GM23338 (cell line): ENCODE data around the gene SLC25A25. TPM values are rescaled to one million over a fixed set of nuclear protein-coding genes. Genes with fewer than 3 reads are reported as not detected.

Experiments used
- ATAC-seq: fragments of 200-7000 bp; cut with Tn5 transposase; 3 replicates; pipeline ENCODE4 v1.9.1; 2020
- DNase-seq: peaks from one replicate; pipeline ENCODE4 v3.0.0-alpha.2; 2015; ENCODE audit warnings: low spot score
- H2AFZ ChIP-seq: fragments of 200-600 bp; sonication (generic); 2 replicates; pipeline ENCODE4 v1.8.0; 2016; ENCODE audit warnings: antibody characterized with exemption, mild to moderate bottlenecking, moderate library complexity
- H3F3A ChIP-seq: fragments of 200-600 bp; sonication (generic); replicated peaks from 2 replicates; pipeline ENCODE4 v1.8.0; 2017; ENCODE audit warnings: antibody characterized with exemption, mixed run types, low read depth
- H3K27ac ChIP-seq: fragments of 200-600 bp; sonication (generic); 2 replicates; pipeline ENCODE4 v1.6.1; 2016; ENCODE audit warnings: low read depth
- H3K27me3 ChIP-seq: fragments of 200-600 bp; sonication (generic); 2 replicates; pipeline ENCODE4 v1.8.0; 2016; ENCODE audit warnings: mild to moderate bottlenecking, mixed run types, moderate library complexity; ENCODE audit not compliant: insufficient read depth
- H3K36me3 ChIP-seq: fragments of 200-600 bp; sonication (generic); 2 replicates; pipeline ENCODE4 v1.8.0; 2016; ENCODE audit warnings: mild to moderate bottlenecking; ENCODE audit not compliant: insufficient read depth
- H3K4me1 ChIP-seq: fragments of 200-600 bp; sonication (generic); 2 replicates; pipeline ENCODE4 v1.8.0; 2016; ENCODE audit warnings: mild to moderate bottlenecking, moderate library complexity; ENCODE audit not compliant: insufficient read depth
- H3K4me2 ChIP-seq: fragments of 200-600 bp; sonication (generic); 2 replicates; pipeline ENCODE4 v1.7.1; 2017; ENCODE audit warnings: mixed run types
- H3K4me3 ChIP-seq: fragments of 200-600 bp; sonication (generic); 2 replicates; pipeline ENCODE4 v1.6.1; 2016; ENCODE audit warnings: mixed run types
- H3K79me2 ChIP-seq: fragments of 200-600 bp; sonication (generic); replicated peaks from 2 replicates; pipeline ENCODE4 v1.8.0; 2017; ENCODE audit warnings: mild to moderate bottlenecking; ENCODE audit not compliant: insufficient read depth
- H3K9me2 ChIP-seq: fragments of 200-600 bp; sonication (generic); 2 replicates; pipeline ENCODE4 v1.8.0; 2017; ENCODE audit not compliant: insufficient read depth
- H4K20me1 ChIP-seq: fragments of 200-600 bp; sonication (generic); replicated peaks from 2 replicates; pipeline ENCODE4 v1.8.0; 2017; ENCODE audit warnings: mild to moderate bottlenecking; ENCODE audit not compliant: insufficient read depth
- H3K27ac Mint-ChIP-seq: 2 replicates; pipeline ENCODE4 v1.8.0; 2020; ENCODE audit warnings: inconsistent platforms, mild to moderate bottlenecking, moderate library complexity, mixed read lengths
- H3K27me3 Mint-ChIP-seq: 3 replicates; pipeline ENCODE4 v1.8.0; 2022; ENCODE audit warnings: low read depth, mild to moderate bottlenecking, moderate library complexity, mixed read lengths, inconsistent platforms; ENCODE audit not compliant: insufficient read depth, poor library complexity
- H3K36me3 Mint-ChIP-seq: 3 replicates; pipeline ENCODE4 v1.8.0; 2021; ENCODE audit warnings: low read depth, mild to moderate bottlenecking, inconsistent platforms, moderate library complexity, mixed read lengths
- H3K4me1 Mint-ChIP-seq: 3 replicates; pipeline ENCODE4 v1.8.0; 2020; ENCODE audit warnings: mild to moderate bottlenecking, inconsistent platforms, mixed read lengths
- H3K4me3 Mint-ChIP-seq: 3 replicates; pipeline ENCODE4 v1.8.0; 2021; ENCODE audit warnings: moderate library complexity, mild to moderate bottlenecking, inconsistent platforms, mixed read lengths
- H3K9me3 Mint-ChIP-seq: 3 replicates; pipeline ENCODE4 v1.8.0; 2020; ENCODE audit warnings: moderate library complexity, mild to moderate bottlenecking, inconsistent platforms, mixed read lengths
- CREB1 ChIP-seq: fragments of 250-450 bp; sonication (Bioruptor Pico); IDR thresholded peaks from 2 replicates; pipeline ENCODE4 v1.5.0; 2020; ENCODE audit warnings: low read depth, mild to moderate bottlenecking, moderate library complexity
- EZH2phosphoT487 ChIP-seq: fragments of 200-600 bp; sonication (generic); IDR thresholded peaks from one replicate; pipeline ENCODE4 v1.8.1; 2018; ENCODE audit warnings: antibody characterized with exemption; ENCODE audit not compliant: unreplicated experiment
- NANOG ChIP-seq: IDR thresholded peaks from 2 replicates; pipeline ENCODE4 v1.6.1; 2016; ENCODE audit warnings: antibody characterized with exemption, borderline replicate concordance
- POLR2AphosphoS5 ChIP-seq: IDR thresholded peaks from 2 replicates; pipeline ENCODE4 v1.6.1; 2016; ENCODE audit warnings: antibody characterized with exemption, low read depth
- ZNF114 ChIP-seq: fragments of 250-450 bp; sonication (Bioruptor Pico); IDR thresholded peaks from 2 replicates; pipeline ENCODE4 v1.5.0; 2020; ENCODE audit warnings: mild to moderate bottlenecking, moderate library complexity
- ZNF331 ChIP-seq: fragments of 250-450 bp; sonication (Bioruptor Pico); IDR thresholded peaks from 2 replicates; pipeline ENCODE4 v1.5.0; 2020; ENCODE audit warnings: low read depth, mild to moderate bottlenecking, moderate library complexity
- polyA plus RNA-seq: library from polyadenylated mRNA; unstranded; fragments of >200 nt; fragmentation: Nextera tagmentation; extraction: Ambion mirVana; gene quantifications from 2 replicates; pipeline ENCODE4 v1.2.1, GENCODE V29; 2016
- total RNA-seq: library from RNA; depleted of rRNA; stranded (reverse); fragments of >200 nt; shearing (Covaris generic); gene quantifications from 2 replicates; pipeline ENCODE4 v1.2.3, GENCODE V29; 2014
- TF ChIP-seq, protein P1 (sequence below): IDR thresholded peaks from one replicate; pipeline ENCODE4 v1.6.1; 2018; ENCODE audit warnings: antibody characterized with exemption; ENCODE audit not compliant: unreplicated experiment
- TF ChIP-seq, protein P2 (sequence below): fragments of 250-450 bp; sonication (Bioruptor Pico); IDR thresholded peaks from 2 replicates; pipeline ENCODE4 v1.5.0; 2020; ENCODE audit warnings: mild to moderate bottlenecking, moderate library complexity
- TF ChIP-seq, protein P3 (sequence below): IDR thresholded peaks from 2 replicates; pipeline ENCODE4 v1.6.1; 2016; ENCODE audit warnings: antibody characterized with exemption

The SLC25A25 gene
- total and polyA plus RNA-seq, 2 experiments from 2014 or later, result 7.1 to 27.0 TPM

DNA sequence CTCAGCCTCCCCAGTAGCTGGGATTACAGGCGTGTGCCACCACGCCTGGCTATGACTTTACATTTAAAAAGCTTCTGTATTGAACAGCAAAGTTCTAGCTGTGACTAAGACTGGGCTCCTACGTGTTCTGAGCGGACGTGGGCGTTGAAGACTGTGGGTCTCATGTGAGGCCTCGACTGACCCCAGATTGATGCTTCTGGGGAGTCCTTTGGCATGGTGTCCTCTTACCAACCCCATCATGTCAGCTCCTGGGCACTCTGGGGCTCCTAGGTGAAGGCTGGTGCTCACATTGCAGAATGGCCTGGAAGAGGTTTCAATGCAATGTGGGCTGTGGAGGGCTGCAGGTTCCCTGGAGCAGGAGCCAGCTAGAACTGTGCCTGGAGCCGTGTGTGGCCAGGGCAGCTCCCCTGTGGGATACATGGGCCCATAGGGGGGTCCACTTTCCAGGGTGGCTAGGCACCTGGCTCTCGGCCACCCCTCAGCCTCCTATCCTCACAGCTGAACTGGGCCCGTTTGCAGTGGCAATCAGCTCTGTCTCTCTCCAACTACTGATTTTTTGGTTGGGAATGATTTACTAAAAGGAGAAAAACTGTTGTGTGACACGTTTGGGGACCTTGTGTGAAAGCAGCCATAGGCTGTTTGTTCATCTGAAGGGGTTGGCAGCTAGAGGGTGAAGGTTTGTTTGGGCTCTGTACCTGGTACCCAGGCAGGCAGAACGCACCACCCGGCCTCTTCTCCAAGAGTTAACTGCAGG is 29.7 kb downstream of the SLC25A25 start:
- peak overlapping the region; percentile 87 for H3K27ac ChIP-seq
- H4K20me1 ChIP-seq, result peaks cover 23% of the 10 kb centered on the region
- H3F3A ChIP-seq, result peaks cover 12% of the 10 kb centered on the region; the same call in 1 of the 2 replicates
- no peaks in the 10 kb centered on the region for H3K9me2 ChIP-seq
- peaks cover 35% of the 10 kb centered on the region for H3K4me1 ChIP-seq
- Mint-ChIP-seq H3K9me3 (no peaks in the 10 kb centered on the region), H3K4me1 (peaks cover 60% of the 10 kb centered on the region), H3K36me3 (peaks cover 23% of the 10 kb centered on the region), H3K27ac (peak overlapping the region; percentile 100), H3K27me3 (peaks cover 24% of the 10 kb centered on the region), H3K4me3 (peak overlapping the region; percentile 96)
- no peaks in the 10 kb centered on the region for H3K27me3 ChIP-seq
- TF ChIP-seq NANOG, result no peak
- TF ChIP-seq ZNF114 (CRISPR knock-in tag), result no peak
- TF ChIP-seq, protein P1, sequence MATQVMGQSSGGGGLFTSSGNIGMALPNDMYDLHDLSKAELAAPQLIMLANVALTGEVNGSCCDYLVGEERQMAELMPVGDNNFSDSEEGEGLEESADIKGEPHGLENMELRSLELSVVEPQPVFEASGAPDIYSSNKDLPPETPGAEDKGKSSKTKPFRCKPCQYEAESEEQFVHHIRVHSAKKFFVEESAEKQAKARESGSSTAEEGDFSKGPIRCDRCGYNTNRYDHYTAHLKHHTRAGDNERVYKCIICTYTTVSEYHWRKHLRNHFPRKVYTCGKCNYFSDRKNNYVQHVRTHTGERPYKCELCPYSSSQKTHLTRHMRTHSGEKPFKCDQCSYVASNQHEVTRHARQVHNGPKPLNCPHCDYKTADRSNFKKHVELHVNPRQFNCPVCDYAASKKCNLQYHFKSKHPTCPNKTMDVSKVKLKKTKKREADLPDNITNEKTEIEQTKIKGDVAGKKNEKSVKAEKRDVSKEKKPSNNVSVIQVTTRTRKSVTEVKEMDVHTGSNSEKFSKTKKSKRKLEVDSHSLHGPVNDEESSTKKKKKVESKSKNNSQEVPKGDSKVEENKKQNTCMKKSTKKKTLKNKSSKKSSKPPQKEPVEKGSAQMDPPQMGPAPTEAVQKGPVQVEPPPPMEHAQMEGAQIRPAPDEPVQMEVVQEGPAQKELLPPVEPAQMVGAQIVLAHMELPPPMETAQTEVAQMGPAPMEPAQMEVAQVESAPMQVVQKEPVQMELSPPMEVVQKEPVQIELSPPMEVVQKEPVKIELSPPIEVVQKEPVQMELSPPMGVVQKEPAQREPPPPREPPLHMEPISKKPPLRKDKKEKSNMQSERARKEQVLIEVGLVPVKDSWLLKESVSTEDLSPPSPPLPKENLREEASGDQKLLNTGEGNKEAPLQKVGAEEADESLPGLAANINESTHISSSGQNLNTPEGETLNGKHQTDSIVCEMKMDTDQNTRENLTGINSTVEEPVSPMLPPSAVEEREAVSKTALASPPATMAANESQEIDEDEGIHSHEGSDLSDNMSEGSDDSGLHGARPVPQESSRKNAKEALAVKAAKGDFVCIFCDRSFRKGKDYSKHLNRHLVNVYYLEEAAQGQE, result no peak
- TF ChIP-seq POLR2AphosphoS5, result no peak
- TF ChIP-seq, protein P2, sequence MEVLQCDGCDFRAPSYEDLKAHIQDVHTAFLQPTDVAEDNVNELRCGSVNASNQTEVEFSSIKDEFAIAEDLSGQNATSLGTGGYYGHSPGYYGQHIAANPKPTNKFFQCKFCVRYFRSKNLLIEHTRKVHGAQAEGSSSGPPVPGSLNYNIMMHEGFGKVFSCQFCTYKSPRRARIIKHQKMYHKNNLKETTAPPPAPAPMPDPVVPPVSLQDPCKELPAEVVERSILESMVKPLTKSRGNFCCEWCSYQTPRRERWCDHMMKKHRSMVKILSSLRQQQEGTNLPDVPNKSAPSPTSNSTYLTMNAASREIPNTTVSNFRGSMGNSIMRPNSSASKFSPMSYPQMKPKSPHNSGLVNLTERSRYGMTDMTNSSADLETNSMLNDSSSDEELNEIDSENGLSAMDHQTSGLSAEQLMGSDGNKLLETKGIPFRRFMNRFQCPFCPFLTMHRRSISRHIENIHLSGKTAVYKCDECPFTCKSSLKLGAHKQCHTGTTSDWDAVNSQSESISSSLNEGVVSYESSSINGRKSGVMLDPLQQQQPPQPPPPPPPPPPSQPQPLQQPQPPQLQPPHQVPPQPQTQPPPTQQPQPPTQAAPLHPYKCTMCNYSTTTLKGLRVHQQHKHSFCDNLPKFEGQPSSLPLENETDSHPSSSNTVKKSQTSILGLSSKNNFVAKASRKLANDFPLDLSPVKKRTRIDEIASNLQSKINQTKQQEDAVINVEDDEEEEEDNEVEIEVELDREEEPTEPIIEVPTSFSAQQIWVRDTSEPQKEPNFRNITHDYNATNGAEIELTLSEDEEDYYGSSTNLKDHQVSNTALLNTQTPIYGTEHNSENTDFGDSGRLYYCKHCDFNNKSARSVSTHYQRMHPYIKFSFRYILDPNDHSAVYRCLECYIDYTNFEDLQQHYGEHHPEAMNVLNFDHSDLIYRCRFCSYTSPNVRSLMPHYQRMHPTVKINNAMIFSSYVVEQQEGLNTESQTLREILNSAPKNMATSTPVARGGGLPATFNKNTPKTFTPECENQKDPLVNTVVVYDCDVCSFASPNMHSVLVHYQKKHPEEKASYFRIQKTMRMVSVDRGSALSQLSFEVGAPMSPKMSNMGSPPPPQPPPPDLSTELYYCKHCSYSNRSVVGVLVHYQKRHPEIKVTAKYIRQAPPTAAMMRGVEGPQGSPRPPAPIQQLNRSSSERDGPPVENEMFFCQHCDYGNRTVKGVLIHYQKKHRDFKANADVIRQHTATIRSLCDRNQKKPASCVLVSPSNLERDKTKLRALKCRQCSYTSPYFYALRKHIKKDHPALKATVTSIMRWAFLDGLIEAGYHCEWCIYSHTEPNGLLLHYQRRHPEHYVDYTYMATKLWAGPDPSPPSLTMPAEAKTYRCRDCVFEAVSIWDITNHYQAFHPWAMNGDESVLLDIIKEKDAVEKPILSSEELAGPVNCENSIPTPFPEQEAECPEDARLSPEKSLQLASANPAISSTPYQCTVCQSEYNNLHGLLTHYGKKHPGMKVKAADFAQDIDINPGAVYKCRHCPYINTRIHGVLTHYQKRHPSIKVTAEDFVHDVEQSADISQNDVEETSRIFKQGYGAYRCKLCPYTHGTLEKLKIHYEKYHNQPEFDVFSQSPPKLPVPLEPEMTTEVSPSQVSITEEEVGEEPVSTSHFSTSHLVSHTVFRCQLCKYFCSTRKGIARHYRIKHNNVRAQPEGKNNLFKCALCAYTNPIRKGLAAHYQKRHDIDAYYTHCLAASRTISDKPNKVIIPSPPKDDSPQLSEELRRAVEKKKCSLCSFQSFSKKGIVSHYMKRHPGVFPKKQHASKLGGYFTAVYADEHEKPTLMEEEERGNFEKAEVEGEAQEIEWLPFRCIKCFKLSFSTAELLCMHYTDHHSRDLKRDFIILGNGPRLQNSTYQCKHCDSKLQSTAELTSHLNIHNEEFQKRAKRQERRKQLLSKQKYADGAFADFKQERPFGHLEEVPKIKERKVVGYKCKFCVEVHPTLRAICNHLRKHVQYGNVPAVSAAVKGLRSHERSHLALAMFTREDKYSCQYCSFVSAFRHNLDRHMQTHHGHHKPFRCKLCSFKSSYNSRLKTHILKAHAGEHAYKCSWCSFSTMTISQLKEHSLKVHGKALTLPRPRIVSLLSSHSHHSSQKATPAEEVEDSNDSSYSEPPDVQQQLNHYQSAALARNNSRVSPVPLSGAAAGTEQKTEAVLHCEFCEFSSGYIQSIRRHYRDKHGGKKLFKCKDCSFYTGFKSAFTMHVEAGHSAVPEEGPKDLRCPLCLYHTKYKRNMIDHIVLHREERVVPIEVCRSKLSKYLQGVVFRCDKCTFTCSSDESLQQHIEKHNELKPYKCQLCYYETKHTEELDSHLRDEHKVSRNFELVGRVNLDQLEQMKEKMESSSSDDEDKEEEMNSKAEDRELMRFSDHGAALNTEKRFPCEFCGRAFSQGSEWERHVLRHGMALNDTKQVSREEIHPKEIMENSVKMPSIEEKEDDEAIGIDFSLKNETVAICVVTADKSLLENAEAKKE (CRISPR knock-in tag), result no peak
- TF ChIP-seq CREB1 (CRISPR knock-in tag), result no peak
- TF ChIP-seq, protein P3, sequence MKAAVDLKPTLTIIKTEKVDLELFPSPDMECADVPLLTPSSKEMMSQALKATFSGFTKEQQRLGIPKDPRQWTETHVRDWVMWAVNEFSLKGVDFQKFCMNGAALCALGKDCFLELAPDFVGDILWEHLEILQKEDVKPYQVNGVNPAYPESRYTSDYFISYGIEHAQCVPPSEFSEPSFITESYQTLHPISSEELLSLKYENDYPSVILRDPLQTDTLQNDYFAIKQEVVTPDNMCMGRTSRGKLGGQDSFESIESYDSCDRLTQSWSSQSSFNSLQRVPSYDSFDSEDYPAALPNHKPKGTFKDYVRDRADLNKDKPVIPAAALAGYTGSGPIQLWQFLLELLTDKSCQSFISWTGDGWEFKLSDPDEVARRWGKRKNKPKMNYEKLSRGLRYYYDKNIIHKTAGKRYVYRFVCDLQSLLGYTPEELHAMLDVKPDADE, result no peak
- TF ChIP-seq ZNF331 (CRISPR knock-in tag), result no peak
- no peak for TF ChIP-seq EZH2phosphoT487
- H3K4me3 ChIP-seq, result 0 out of 2 replicates have a peak overlapping the region, but pooled peaks have one; percentile 26
- no peak for DNase-seq
- no peaks in the 10 kb centered on the region; the same call in 1 of the 2 replicates for H3K36me3 ChIP-seq
- peak; percentile 2 for ATAC-seq
- H3K4me2 ChIP-seq, result peak overlapping the region; percentile 61
- no peak overlapping the region for H2AFZ ChIP-seq
- peaks cover 59% of the 10 kb centered on the region for H3K79me2 ChIP-seq
